Measurements from ENCODE around the gene FAT4.

Gene FAT4

GRCh38 chr4:125306533-125306932 lies 8.2 kb upstream of the FAT4 start:
- H3K4me1 ChIP-seq (ENCODE audit: insufficient read depth, low read length) = no peaks in the 10 kb centered on the region
- DNase-seq (no peak), ATAC-seq (ENCODE audit: insufficient read depth, low read depth) (no peak)
- no peaks in the 10 kb centered on the region for H4K20me1 ChIP-seq (ENCODE audit: insufficient read depth, low read length)
- no peak overlapping the region for H3K4me2 ChIP-seq (ENCODE audit: insufficient read depth, low read length)
- H3K27me3 ChIP-seq (ENCODE audit: insufficient read depth, low read length, poor library complexity) = no peaks in the 10 kb centered on the region
- H2AFZ ChIP-seq (ENCODE audit: low read depth, low read length) = no peak overlapping the region
- no peak for TF ChIP-seq EZH2 (IDR thresholded peaks at IDR 0.05; ENCODE audit: borderline replicate concordance, low read depth, low read length, severe bottlenecking)
- TF ChIP-seq, protein P1, sequence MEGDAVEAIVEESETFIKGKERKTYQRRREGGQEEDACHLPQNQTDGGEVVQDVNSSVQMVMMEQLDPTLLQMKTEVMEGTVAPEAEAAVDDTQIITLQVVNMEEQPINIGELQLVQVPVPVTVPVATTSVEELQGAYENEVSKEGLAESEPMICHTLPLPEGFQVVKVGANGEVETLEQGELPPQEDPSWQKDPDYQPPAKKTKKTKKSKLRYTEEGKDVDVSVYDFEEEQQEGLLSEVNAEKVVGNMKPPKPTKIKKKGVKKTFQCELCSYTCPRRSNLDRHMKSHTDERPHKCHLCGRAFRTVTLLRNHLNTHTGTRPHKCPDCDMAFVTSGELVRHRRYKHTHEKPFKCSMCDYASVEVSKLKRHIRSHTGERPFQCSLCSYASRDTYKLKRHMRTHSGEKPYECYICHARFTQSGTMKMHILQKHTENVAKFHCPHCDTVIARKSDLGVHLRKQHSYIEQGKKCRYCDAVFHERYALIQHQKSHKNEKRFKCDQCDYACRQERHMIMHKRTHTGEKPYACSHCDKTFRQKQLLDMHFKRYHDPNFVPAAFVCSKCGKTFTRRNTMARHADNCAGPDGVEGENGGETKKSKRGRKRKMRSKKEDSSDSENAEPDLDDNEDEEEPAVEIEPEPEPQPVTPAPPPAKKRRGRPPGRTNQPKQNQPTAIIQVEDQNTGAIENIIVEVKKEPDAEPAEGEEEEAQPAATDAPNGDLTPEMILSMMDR (IDR thresholded peaks at IDR 0.05; ENCODE audit: borderline replicate concordance, extremely low read depth, low read length, poor library complexity, severe bottlenecking) = no peak
- no peak overlapping the region for H3K27ac ChIP-seq (ENCODE audit: low read length)
- no peak overlapping the region for H3K9ac ChIP-seq (ENCODE audit: low read depth, low read length)
- no peaks in the 10 kb centered on the region for H3K9me3 ChIP-seq (ENCODE audit: insufficient read depth, low read length, severe bottlenecking)
- H3K4me3 ChIP-seq (ENCODE audit: low read depth in 1 of 2, low read length in 2 of 2) = no peak overlapping the region
- no peaks in the 10 kb centered on the region for H3K36me3 ChIP-seq (ENCODE audit: insufficient read depth, low read length)
- no peaks in the 10 kb centered on the region for H3K79me2 ChIP-seq (ENCODE audit: insufficient read depth, low read length)

- no peak for TF ChIP-seq EZH2 (IDR thresholded peaks at IDR 0.05; ENCODE audit: borderline replicate concordance, low read depth, low read length, severe bottlenecking)
- TF ChIP-seq, protein P1 (IDR thresholded peaks at IDR 0.05; ENCODE audit: borderline replicate concordance, extremely low read depth, low read length, poor library complexity, severe bottlenecking) = no peak
Measured at GRCh38 chr4:125311503-125311902, 3.3 kb upstream of the FAT4 start.

DNA sequence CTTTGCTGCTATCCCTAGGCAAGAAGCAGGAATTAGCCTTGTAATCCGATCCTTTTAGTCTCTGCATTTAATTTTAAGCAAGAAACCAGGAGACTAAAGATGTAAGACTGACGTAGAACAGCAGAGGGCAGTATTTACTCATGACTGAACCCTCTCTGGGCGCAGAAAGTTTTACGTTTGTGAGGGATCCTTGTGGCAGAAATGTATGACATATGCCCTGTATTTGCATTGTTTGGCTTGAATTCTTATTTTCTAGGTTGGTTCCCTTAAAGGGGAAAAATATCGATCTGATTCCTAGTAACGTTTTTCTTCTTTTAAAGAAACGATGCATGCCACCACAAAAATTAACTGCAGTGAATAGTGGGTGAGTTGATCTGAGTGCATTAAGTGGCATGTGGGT lies 1.3 kb upstream of the FAT4 start:
- no peak for TF ChIP-seq EZH2 (IDR thresholded peaks at IDR 0.05; ENCODE audit: borderline replicate concordance, low read depth, low read length, severe bottlenecking)
- TF ChIP-seq, protein P1 (IDR thresholded peaks at IDR 0.05; ENCODE audit: borderline replicate concordance, extremely low read depth, low read length, poor library complexity, severe bottlenecking) = peak; percentile 79
- Histone ChIP-seq H4K20me1 (ENCODE audit: insufficient read depth, low read length) (no peaks in the 10 kb centered on the region), H3K9me3 (ENCODE audit: insufficient read depth, low read length, severe bottlenecking) (peaks cover 9% of the 10 kb centered on the region), H3K79me2 (ENCODE audit: insufficient read depth, low read length) (no peaks in the 10 kb centered on the region), H3K9ac (ENCODE audit: low read depth, low read length) (no peak overlapping the region), H3K27ac (ENCODE audit: low read length) (no peak overlapping the region), H3K4me2 (ENCODE audit: insufficient read depth, low read length) (no peak overlapping the region), H3K36me3 (ENCODE audit: insufficient read depth, low read length) (no peaks in the 10 kb centered on the region), H2AFZ (ENCODE audit: low read depth, low read length) (no peak overlapping the region), H3K4me1 (ENCODE audit: insufficient read depth, low read length) (no peaks in the 10 kb centered on the region), H3K27me3 (ENCODE audit: insufficient read depth, low read length, poor library complexity) (no peaks in the 10 kb centered on the region), H3K4me3 (ENCODE audit: low read depth in 1 of 2, low read length in 2 of 2) (no peak overlapping the region)
- ATAC-seq (ENCODE audit: insufficient read depth, low read depth) (peak; percentile 83), DNase-seq (peak; percentile 34)

More at GRCh38 chr4:125311503-125311902, 3.3 kb upstream of the FAT4 start:
- no peaks in the 10 kb centered on the region for H3K27me3 ChIP-seq (ENCODE audit: insufficient read depth, low read length, poor library complexity)
- H3K79me2 ChIP-seq (ENCODE audit: insufficient read depth, low read length) = no peaks in the 10 kb centered on the region
- no peak overlapping the region for H2AFZ ChIP-seq (ENCODE audit: low read depth, low read length)
- ATAC-seq (ENCODE audit: insufficient read depth, low read depth) = no peak
- no peak overlapping the region for H3K4me2 ChIP-seq (ENCODE audit: insufficient read depth, low read length)
- no peaks in the 10 kb centered on the region for H3K4me1 ChIP-seq (ENCODE audit: insufficient read depth, low read length)
- H3K27ac ChIP-seq (ENCODE audit: low read length) = no peak overlapping the region
- no peaks in the 10 kb centered on the region for H4K20me1 ChIP-seq (ENCODE audit: insufficient read depth, low read length)
- no peak overlapping the region for H3K4me3 ChIP-seq (ENCODE audit: low read depth in 1 of 2, low read length in 2 of 2)
- DNase-seq = no peak
- no peak overlapping the region for H3K9ac ChIP-seq (ENCODE audit: low read depth, low read length)
- H3K9me3 ChIP-seq (ENCODE audit: insufficient read depth, low read length, severe bottlenecking) = no peaks in the 10 kb centered on the region
- H3K36me3 ChIP-seq (ENCODE audit: insufficient read depth, low read length) = no peaks in the 10 kb centered on the region

All from DND-41 (cell line).